HepG2 (cell line): Measurements from ENCODE around the gene TRAPPC4. TPM values are rescaled to one million over a fixed set of nuclear protein-coding genes. Genes with fewer than 3 reads are reported as not detected.

Experiments used
- BRD4 ChIP-seq: sonication (generic); formaldehyde crosslinking; IDR thresholded peaks from 2 replicates; pipeline ENCODE4 v1.4.0; 2020; ENCODE audit warnings: missing genetic modification reagents
- CENPT ChIP-seq: sonication (generic); formaldehyde crosslinking; IDR thresholded peaks from 2 replicates; pipeline ENCODE4 v1.8.0; 2022; ENCODE audit warnings: low read depth, mild to moderate bottlenecking, moderate library complexity, missing genetic modification reagents
- HES4 ChIP-seq: sonication (generic); formaldehyde crosslinking; IDR thresholded peaks from 2 replicates; pipeline ENCODE4 v1.9.0; 2021; ENCODE audit warnings: mild to moderate bottlenecking, missing genetic modification reagents, borderline replicate concordance
- JUNB ChIP-seq: sonication (generic); formaldehyde crosslinking; IDR thresholded peaks from 2 replicates; pipeline ENCODE4 v1.8.0; 2022; ENCODE audit warnings: missing genetic modification reagents, mild to moderate bottlenecking, borderline replicate concordance
- RBAK ChIP-seq: sonication (generic); formaldehyde crosslinking; IDR thresholded peaks from 2 replicates; pipeline ENCODE4 v1.5.1; 2020; ENCODE audit warnings: mild to moderate bottlenecking, missing genetic modification reagents
- RBM22 ChIP-seq: fragments of 200-400 bp; formaldehyde crosslinking; optimal IDR thresholded peaks from 2 replicates; pipeline ENCODE3; 2017; ENCODE audit warnings: mild to moderate bottlenecking, low read length, moderate library complexity
- REPIN1 ChIP-seq: sonication (generic); formaldehyde crosslinking; IDR thresholded peaks from 2 replicates; pipeline ENCODE4 v1.8.0; 2022; ENCODE audit warnings: missing genetic modification reagents, low read depth, mild to moderate bottlenecking, borderline replicate concordance
- SNAI1 ChIP-seq: sonication (generic); formaldehyde crosslinking; IDR thresholded peaks from 2 replicates; pipeline ENCODE4 v1.5.0; 2020; ENCODE audit warnings: mild to moderate bottlenecking, missing genetic modification reagents, borderline replicate concordance
- SRSF1 ChIP-seq: fragments of 200-400 bp; formaldehyde crosslinking; optimal IDR thresholded peaks from 2 replicates; pipeline ENCODE3; 2017; ENCODE audit warnings: mild to moderate bottlenecking, low read depth, low read length, moderate library complexity
- YY1 ChIP-seq: IDR thresholded peaks from 2 replicates; pipeline ENCODE4 v1.6.1; 2011; ENCODE audit warnings: low read length, low read depth, moderate library complexity, mild to moderate bottlenecking; ENCODE audit not compliant: insufficient read depth, insufficient replicate concordance
- ZBTB3 ChIP-seq: sonication (generic); formaldehyde crosslinking; IDR thresholded peaks from 2 replicates; pipeline ENCODE4 v1.4.0; 2020; ENCODE audit warnings: low read depth, mild to moderate bottlenecking, moderate library complexity, missing genetic modification reagents, borderline replicate concordance
- ZBTB7B ChIP-seq: sonication (generic); formaldehyde crosslinking; IDR thresholded peaks from 2 replicates; pipeline ENCODE4 v1.4.0; 2020; ENCODE audit warnings: missing genetic modification reagents
- ZNF24 ChIP-seq: fragments of 450-650 bp; IDR thresholded peaks from 2 replicates; pipeline ENCODE4 v1.6.1; 2017; ENCODE audit warnings: antibody characterized with exemption, mild to moderate bottlenecking
- ZNF431 ChIP-seq: sonication (generic); formaldehyde crosslinking; IDR thresholded peaks from 2 replicates; pipeline ENCODE4 v1.9.0; 2022; ENCODE audit warnings: missing genetic modification reagents, low read depth, mild to moderate bottlenecking, borderline replicate concordance
- ZNF644 ChIP-seq: IDR thresholded peaks from 2 replicates; pipeline ENCODE4 v1.6.1; 2016; ENCODE audit warnings: low read depth
- ZNF724P ChIP-seq: sonication (generic); formaldehyde crosslinking; IDR thresholded peaks from 2 replicates; pipeline ENCODE4 v1.8.0; 2022; ENCODE audit warnings: missing genetic modification reagents, borderline replicate concordance
- polyA plus RNA-seq, 8 experiments: library from polyadenylated mRNA; depleted of rRNA in 3 of 8; stranded (reverse) in 7 of 8; unstranded in 1 of 8; fragments of >200 nt; fragmentation: Illumina TruSeq in 4 of 8; extraction: Trizol in 4 of 8; gene quantifications; 2 replicates each; pipeline versions ENCODE4 v1.2.1 to v1.2.3, GENCODE V29; 2011 to 2016; ENCODE audit warnings: low read depth in 4 of 8, missing spikeins in 1 of 8, mixed read lengths in 1 of 8; ENCODE audit not compliant: insufficient read depth in 1 of 8
- total RNA-seq, 5 experiments: library from RNA; depleted of rRNA; stranded (reverse); fragments of >200 nt; fragmentation: Illumina TruSeq; extraction: Trizol; gene quantifications; 2 replicates each; pipeline ENCODE4 v1.2.3, GENCODE V29; 2016; ENCODE audit warnings: low read depth in 1 of 5
- TF ChIP-seq, protein P1 (sequence below): IDR thresholded peaks from 2 replicates; pipeline ENCODE4 v1.6.1; 2016; ENCODE audit warnings: missing compliant biosample characterization, missing genetic modification reagents, borderline replicate concordance
- TF ChIP-seq, protein P2 (sequence below): sonication (generic); formaldehyde crosslinking; IDR thresholded peaks from 2 replicates; pipeline ENCODE4 v1.9.0; 2021; ENCODE audit warnings: missing genetic modification reagents, borderline replicate concordance
- TF ChIP-seq, protein P3 (sequence below): sonication (generic); formaldehyde crosslinking; IDR thresholded peaks from 2 replicates; pipeline ENCODE4 v1.5.1; 2020; ENCODE audit warnings: mild to moderate bottlenecking, missing genetic modification reagents, borderline replicate concordance

TRAPPC4 gene
- total and polyA plus RNA-seq, 2 of the 13 experiments (the other 11 are each of a cell fraction or from before 2014, with no cell fraction given), result 97.4 to 140 TPM

DNA sequence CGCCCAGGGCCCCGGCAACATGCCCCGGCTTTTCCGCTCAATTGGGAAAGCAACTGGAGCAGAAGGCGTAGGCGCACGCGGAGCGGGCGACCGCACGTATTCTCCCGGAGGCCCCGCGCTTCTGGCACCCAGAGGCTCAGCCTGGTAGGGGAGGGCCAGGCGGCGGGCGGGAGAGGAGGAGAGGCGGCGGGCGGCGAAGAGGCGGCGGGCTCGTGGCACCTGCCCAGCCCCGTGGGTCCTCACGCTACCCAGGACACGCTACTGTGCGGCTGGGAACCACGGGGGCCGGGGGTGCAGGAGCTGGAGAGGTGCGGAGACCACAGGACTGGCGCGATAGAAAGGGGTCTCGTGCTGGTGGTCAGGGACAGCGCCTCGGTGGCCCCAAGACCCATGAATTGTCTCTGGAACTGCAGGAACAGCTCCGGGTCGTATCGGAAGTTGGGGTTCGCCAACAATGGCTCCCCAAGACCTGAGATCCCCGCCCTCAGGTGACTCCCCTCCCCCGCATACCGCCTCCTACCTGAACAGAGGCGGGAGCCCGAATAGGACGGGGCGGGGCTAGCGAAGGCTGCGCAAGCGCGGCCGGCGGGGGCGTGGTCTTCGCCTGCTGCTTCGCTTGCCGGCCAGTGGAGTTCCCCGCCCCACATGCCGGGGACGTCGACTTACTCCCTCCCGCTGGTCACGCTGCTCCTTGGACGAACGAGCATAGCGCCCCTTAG is 11.9 kb downstream of the TRAPPC4 start, which contains the start of gene SLC37A4 (continued):
- TF ChIP-seq, protein P1, sequence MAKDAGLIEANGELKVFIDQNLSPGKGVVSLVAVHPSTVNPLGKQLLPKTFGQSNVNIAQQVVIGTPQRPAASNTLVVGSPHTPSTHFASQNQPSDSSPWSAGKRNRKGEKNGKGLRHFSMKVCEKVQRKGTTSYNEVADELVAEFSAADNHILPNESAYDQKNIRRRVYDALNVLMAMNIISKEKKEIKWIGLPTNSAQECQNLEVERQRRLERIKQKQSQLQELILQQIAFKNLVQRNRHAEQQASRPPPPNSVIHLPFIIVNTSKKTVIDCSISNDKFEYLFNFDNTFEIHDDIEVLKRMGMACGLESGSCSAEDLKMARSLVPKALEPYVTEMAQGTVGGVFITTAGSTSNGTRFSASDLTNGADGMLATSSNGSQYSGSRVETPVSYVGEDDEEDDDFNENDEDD (CRISPR knock-in tag), result peak; percentile 98
- TF ChIP-seq ZNF24 (no peak), ZNF724P (CRISPR knock-in tag) (0 out of 2 replicates have a peak, but pooled peaks have one; percentile 41), ZBTB3 (0 out of 2 replicates have a peak, but pooled peaks have one; percentile 38), SNAI1 (no peak), ZNF431 (no peak), SRSF1 (peak; percentile 45), YY1 (no peak), RBM22 (peak; percentile 30), HES4 (peak; percentile 64; the same call in 1 of the 2 replicates), ZBTB7B (peak; percentile 33; the same call in 1 of the 2 replicates), JUNB (no peak), ZNF644 (CRISPR knock-in tag) (0 out of 2 replicates have a peak, but pooled peaks have one; percentile 33), RBAK (CRISPR knock-in tag) (no peak), CENPT (CRISPR knock-in tag) (0 out of 2 replicates have a peak, but pooled peaks have one; percentile 67), REPIN1 (CRISPR knock-in tag) (peak; percentile 92), BRD4 (CRISPR knock-in tag) (no peak)
- TF ChIP-seq, protein P2, sequence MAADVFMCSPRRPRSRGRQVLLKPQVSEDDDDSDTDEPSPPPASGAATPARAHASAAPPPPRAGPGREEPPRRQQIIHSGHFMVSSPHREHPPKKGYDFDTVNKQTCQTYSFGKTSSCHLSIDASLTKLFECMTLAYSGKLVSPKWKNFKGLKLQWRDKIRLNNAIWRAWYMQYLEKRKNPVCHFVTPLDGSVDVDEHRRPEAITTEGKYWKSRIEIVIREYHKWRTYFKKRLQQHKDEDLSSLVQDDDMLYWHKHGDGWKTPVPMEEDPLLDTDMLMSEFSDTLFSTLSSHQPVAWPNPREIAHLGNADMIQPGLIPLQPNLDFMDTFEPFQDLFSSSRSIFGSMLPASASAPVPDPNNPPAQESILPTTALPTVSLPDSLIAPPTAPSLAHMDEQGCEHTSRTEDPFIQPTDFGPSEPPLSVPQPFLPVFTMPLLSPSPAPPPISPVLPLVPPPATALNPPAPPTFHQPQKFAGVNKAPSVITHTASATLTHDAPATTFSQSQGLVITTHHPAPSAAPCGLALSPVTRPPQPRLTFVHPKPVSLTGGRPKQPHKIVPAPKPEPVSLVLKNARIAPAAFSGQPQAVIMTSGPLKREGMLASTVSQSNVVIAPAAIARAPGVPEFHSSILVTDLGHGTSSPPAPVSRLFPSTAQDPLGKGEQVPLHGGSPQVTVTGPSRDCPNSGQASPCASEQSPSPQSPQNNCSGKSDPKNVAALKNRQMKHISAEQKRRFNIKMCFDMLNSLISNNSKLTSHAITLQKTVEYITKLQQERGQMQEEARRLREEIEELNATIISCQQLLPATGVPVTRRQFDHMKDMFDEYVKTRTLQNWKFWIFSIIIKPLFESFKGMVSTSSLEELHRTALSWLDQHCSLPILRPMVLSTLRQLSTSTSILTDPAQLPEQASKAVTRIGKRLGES, result 0 out of 2 replicates have a peak, but pooled peaks have one; percentile 7
- TF ChIP-seq, protein P3, sequence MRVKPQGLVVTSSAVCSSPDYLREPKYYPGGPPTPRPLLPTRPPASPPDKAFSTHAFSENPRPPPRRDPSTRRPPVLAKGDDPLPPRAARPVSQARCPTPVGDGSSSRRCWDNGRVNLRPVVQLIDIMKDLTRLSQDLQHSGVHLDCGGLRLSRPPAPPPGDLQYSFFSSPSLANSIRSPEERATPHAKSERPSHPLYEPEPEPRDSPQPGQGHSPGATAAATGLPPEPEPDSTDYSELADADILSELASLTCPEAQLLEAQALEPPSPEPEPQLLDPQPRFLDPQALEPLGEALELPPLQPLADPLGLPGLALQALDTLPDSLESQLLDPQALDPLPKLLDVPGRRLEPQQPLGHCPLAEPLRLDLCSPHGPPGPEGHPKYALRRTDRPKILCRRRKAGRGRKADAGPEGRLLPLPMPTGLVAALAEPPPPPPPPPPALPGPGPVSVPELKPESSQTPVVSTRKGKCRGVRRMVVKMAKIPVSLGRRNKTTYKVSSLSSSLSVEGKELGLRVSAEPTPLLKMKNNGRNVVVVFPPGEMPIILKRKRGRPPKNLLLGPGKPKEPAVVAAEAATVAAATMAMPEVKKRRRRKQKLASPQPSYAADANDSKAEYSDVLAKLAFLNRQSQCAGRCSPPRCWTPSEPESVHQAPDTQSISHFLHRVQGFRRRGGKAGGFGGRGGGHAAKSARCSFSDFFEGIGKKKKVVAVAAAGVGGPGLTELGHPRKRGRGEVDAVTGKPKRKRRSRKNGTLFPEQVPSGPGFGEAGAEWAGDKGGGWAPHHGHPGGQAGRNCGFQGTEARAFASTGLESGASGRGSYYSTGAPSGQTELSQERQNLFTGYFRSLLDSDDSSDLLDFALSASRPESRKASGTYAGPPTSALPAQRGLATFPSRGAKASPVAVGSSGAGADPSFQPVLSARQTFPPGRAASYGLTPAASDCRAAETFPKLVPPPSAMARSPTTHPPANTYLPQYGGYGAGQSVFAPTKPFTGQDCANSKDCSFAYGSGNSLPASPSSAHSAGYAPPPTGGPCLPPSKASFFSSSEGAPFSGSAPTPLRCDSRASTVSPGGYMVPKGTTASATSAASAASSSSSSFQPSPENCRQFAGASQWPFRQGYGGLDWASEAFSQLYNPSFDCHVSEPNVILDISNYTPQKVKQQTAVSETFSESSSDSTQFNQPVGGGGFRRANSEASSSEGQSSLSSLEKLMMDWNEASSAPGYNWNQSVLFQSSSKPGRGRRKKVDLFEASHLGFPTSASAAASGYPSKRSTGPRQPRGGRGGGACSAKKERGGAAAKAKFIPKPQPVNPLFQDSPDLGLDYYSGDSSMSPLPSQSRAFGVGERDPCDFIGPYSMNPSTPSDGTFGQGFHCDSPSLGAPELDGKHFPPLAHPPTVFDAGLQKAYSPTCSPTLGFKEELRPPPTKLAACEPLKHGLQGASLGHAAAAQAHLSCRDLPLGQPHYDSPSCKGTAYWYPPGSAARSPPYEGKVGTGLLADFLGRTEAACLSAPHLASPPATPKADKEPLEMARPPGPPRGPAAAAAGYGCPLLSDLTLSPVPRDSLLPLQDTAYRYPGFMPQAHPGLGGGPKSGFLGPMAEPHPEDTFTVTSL (CRISPR knock-in tag), result no peak
